Measurements from ENCODE around the gene FADD. TPM values are rescaled to one million over a fixed set of nuclear protein-coding genes. Genes with fewer than 3 reads are reported as not detected.
A peak's percentile ranks its signal among the peaks of the same experiment; 100 is the strongest.
"Not testable (repeated sequence)": the region's sequence is repeated elsewhere in the genome, so short reads cannot be mapped to it uniquely, and the experiment has no call there.

FADD gene
- total RNA-seq, 1 donor from 2014 or later, result 18.9 TPM

DNA sequence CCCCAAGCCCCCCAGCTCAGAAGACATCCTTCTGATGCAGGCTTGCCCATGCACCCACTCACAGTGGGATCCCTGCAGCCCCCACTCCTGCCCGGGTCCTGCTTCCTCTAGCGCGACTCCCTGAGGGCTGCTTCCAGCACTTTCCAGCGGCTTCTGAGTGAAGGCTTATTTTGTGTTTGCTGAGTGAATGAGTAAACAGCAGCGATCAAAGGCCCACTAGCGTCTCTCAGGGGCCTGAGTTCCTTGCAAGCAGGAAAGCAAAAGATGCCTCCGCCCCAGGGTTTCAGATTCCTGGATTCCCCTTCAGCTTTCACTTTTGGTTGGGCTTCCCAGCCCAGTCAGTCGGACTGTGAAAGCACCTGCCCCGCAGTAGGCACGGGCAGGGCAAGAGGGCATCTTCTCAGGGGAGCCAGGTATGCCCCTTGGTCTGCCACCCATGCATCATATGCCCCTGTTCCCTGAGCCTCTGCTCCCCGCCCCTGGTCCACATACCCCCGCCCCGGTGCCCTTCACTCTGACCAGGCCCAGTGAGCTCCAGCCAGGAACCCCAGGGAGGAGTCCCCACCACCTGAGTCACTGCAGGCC is 9.2 kb downstream of the FADD start:
- DNase-seq (ENCODE audit: low spot score), result no peak
- Histone ChIP-seq H2AFZ (replicated peaks) (no peak overlapping the region), H3K36me3 (no peaks in the 10 kb centered on the region), H3K79me2 (ENCODE audit: low read depth) (no peaks in the 10 kb centered on the region), H3K9me3 (ENCODE audit: low read depth) (no peaks in the 10 kb centered on the region), H3K27ac (no peak overlapping the region), H3K9ac (no peak overlapping the region), H3K4me2 (no peak overlapping the region), H3K4me1 (peaks cover 12% of the 10 kb centered on the region), H4K20me1 (ENCODE audit: low read depth) (peaks cover 18% of the 10 kb centered on the region), H3K27me3 (no peaks in the 10 kb centered on the region), H3F3A (ENCODE audit: low read depth) (peaks cover 9% of the 10 kb centered on the region), H3K4me3 (no peak overlapping the region)
- no peaks in the 10 kb centered on the region for H3K27me3 Mint-ChIP-seq (ENCODE audit: insufficient read depth, low read depth)
- peaks cover 12% of the 10 kb centered on the region for H3K36me3 Mint-ChIP-seq
- H3K4me3 Mint-ChIP-seq, result no peak overlapping the region
- no peak for TF ChIP-seq EZH2 (IDR thresholded peaks at IDR 0.05)
- TF ChIP-seq, protein P1, sequence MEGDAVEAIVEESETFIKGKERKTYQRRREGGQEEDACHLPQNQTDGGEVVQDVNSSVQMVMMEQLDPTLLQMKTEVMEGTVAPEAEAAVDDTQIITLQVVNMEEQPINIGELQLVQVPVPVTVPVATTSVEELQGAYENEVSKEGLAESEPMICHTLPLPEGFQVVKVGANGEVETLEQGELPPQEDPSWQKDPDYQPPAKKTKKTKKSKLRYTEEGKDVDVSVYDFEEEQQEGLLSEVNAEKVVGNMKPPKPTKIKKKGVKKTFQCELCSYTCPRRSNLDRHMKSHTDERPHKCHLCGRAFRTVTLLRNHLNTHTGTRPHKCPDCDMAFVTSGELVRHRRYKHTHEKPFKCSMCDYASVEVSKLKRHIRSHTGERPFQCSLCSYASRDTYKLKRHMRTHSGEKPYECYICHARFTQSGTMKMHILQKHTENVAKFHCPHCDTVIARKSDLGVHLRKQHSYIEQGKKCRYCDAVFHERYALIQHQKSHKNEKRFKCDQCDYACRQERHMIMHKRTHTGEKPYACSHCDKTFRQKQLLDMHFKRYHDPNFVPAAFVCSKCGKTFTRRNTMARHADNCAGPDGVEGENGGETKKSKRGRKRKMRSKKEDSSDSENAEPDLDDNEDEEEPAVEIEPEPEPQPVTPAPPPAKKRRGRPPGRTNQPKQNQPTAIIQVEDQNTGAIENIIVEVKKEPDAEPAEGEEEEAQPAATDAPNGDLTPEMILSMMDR (IDR thresholded peaks at IDR 0.05), result no peak
- no peak for TF ChIP-seq EZH2phosphoT487 (IDR thresholded peaks at IDR 0.05)
- H3K27ac Mint-ChIP-seq, result no peak overlapping the region
- no peaks in the 10 kb centered on the region for H3K9me3 Mint-ChIP-seq
- H3K4me1 Mint-ChIP-seq, result peaks cover 6% of the 10 kb centered on the region

DNA sequence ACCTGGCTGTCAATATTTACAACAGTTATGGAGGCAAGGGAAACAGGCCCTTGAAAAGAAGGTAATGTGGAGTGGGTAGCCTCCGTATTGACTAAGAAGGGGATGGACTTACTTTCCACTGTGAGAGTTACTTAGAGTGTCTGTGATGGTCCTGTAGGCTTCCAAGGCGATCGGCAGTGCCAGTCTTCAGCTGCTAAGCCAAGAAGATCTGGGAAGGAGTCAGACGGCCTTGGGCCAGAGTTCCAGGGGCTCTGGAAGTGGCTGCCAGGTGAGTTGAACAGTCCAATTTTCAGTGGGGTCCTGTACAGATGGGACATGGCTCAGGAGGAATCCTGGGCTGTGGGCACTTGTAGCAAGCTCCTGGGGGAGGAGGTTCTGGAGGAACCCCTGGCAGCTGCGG is 14.3 kb downstream of the FADD start:
- H3K4me3 ChIP-seq; H3K9ac ChIP-seq; H3K9me3 Mint-ChIP-seq; H3K9me3 ChIP-seq (ENCODE audit: low read depth); H3K4me3 Mint-ChIP-seq; DNase-seq (ENCODE audit: low spot score); H3K27ac Mint-ChIP-seq; H3K4me2 ChIP-seq; H3K36me3 Mint-ChIP-seq; H3F3A ChIP-seq (ENCODE audit: low read depth); H3K79me2 ChIP-seq (ENCODE audit: low read depth); H4K20me1 ChIP-seq (ENCODE audit: low read depth); H3K27ac ChIP-seq; H2AFZ ChIP-seq (replicated peaks); H3K36me3 ChIP-seq; H3K27me3 ChIP-seq; H3K27me3 Mint-ChIP-seq (ENCODE audit: insufficient read depth, low read depth): not testable (repeated sequence)
- H3K4me1 Mint-ChIP-seq, result peaks cover 17% of the 10 kb centered on the region
- H3K4me1 ChIP-seq, result peaks cover 23% of the 10 kb centered on the region

DNA sequence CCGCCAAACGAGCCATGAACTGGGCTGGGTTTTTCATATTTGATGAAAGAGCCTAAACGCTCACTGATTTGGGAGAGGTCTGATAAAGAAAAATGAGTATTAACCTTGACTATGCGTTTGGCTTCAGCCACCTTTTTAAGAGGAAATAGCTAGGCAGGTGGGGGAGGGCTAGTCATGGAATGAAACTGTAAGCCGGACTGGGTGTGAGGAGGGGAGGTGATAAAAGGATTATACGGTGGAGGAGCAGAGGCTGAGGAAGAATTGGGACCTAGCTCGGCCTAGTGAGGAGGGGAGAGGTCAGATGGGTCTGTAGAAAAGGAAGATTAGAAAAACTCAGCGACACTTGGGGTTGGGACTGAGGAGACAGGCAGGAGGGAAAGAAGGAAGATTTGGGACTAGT is 15.0 kb downstream of the FADD start:
- H3K4me3 ChIP-seq; H3K27me3 ChIP-seq; H3K4me2 ChIP-seq; H3K79me2 ChIP-seq (ENCODE audit: low read depth); H3K9ac ChIP-seq; H3F3A ChIP-seq (ENCODE audit: low read depth); H3K36me3 ChIP-seq; H3K4me3 Mint-ChIP-seq; H2AFZ ChIP-seq (replicated peaks); H3K9me3 ChIP-seq (ENCODE audit: low read depth); H4K20me1 ChIP-seq (ENCODE audit: low read depth); H3K27me3 Mint-ChIP-seq (ENCODE audit: insufficient read depth, low read depth); H3K9me3 Mint-ChIP-seq; H3K36me3 Mint-ChIP-seq; H3K27ac ChIP-seq; DNase-seq (ENCODE audit: low spot score): not testable (repeated sequence)
- H3K4me1 ChIP-seq, result peaks cover 19% of the 10 kb centered on the region
- peak overlapping the region; percentile 8 for H3K27ac Mint-ChIP-seq
- H3K4me1 Mint-ChIP-seq, result peaks cover 17% of the 10 kb centered on the region

DNA sequence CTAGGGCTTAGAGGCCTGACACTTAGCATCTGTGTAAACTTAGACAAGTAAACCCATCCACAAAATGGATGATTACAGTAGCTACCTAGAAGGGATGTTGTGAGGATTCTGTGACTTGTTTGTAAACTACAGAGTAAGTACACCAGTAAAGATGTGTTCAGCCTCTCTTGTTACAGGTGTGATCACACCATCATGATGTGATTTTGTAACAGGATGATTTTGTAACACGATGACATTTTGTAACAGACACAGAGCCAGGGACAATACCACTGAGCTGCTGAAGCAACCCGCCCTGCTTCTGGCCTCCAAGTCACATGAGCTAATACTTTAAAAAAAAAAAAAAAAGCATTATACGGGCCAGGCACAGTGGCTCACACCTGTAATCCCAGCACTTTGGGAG is 17.0 kb downstream of the FADD start:
- H3K4me3 ChIP-seq, result no peak overlapping the region
- peaks cover 8% of the 10 kb centered on the region for H3K27me3 Mint-ChIP-seq (ENCODE audit: insufficient read depth, low read depth)
- H4K20me1 ChIP-seq (ENCODE audit: low read depth), result no peaks in the 10 kb centered on the region
- H3K4me1 ChIP-seq, result peaks cover 13% of the 10 kb centered on the region
- peaks cover 3% of the 10 kb centered on the region for H3K9me3 Mint-ChIP-seq
- H3K9me3 ChIP-seq (ENCODE audit: low read depth), result no peaks in the 10 kb centered on the region
- H3K27ac Mint-ChIP-seq, result no peak overlapping the region
- no peak overlapping the region for H3K4me2 ChIP-seq
- H3K27ac ChIP-seq, result no peak overlapping the region
- no peak for TF ChIP-seq EZH2 (IDR thresholded peaks at IDR 0.05)
- TF ChIP-seq EZH2phosphoT487 (IDR thresholded peaks at IDR 0.05), result no peak
- TF ChIP-seq, protein P1 (IDR thresholded peaks at IDR 0.05), result no peak
- H3K27me3 ChIP-seq, result no peaks in the 10 kb centered on the region
- no peaks in the 10 kb centered on the region for H3K36me3 Mint-ChIP-seq
- no peak for DNase-seq (ENCODE audit: low spot score)
- H3K4me1 Mint-ChIP-seq, result peaks cover 15% of the 10 kb centered on the region
- no peak overlapping the region for H3K4me3 Mint-ChIP-seq
- no peak overlapping the region for H3K9ac ChIP-seq
- no peaks in the 10 kb centered on the region for H3F3A ChIP-seq (ENCODE audit: low read depth)
- no peaks in the 10 kb centered on the region for H3K36me3 ChIP-seq
- H3K79me2 ChIP-seq (ENCODE audit: low read depth), result no peaks in the 10 kb centered on the region
- no peak overlapping the region for H2AFZ ChIP-seq (replicated peaks)
